Epithelial cell of esophagus (primary cell): ENCODE data around the gene RBCK1.

ENCODE experiments used
- DNase-seq: peaks from one replicate; pipeline ENCODE4 v3.0.0; 2010; ENCODE audit warnings: low read depth
- H3K4me3 ChIP-seq: 2 replicates; pipeline ENCODE4 v1.5.1; 2011; ENCODE audit warnings: mild to moderate bottlenecking, low read length, control low read depth
- CTCF ChIP-seq: IDR thresholded peaks from 2 replicates; pipeline ENCODE4 v1.5.1; 2011; ENCODE audit warnings: low read depth, mild to moderate bottlenecking, low read length, control low read depth, inconsistent platforms; ENCODE audit not compliant: insufficient read depth; ENCODE audit errors: missing control alignments

RBCK1 gene

GRCh38 chr20:432208-432607, 24.1 kb downstream of the RBCK1 start:
- DNase-seq: no peak
- no peak for TF ChIP-seq CTCF

GRCh38 chr20:432677-433299, 24.7 kb downstream of the RBCK1 start:
- H3K4me3 ChIP-seq: no peak overlapping the region
- no peak for DNase-seq
- no peak for TF ChIP-seq CTCF

More at GRCh38 chr20:432208-432607, 24.1 kb downstream of the RBCK1 start:
- no peak overlapping the region for H3K4me3 ChIP-seq

- no peak for TF ChIP-seq CTCF
- no peak overlapping the region for H3K4me3 ChIP-seq
- peak; percentile 65 for DNase-seq
Measured at GRCh38 chr20:433300-433975, 25.3 kb downstream of the RBCK1 start.

- TF ChIP-seq CTCF: no peak
Measured at GRCh38 chr20:434221-434620, 26.1 kb downstream of the RBCK1 start.

GRCh38 chr20:434661-435419, 26.7 kb downstream of the RBCK1 start:
- DNase-seq: no peak
- TF ChIP-seq CTCF: no peak
- no peak overlapping the region for H3K4me3 ChIP-seq

More at GRCh38 chr20:434221-434620, 26.1 kb downstream of the RBCK1 start:
- DNase-seq: no peak
- no peak overlapping the region for H3K4me3 ChIP-seq

- no peak for DNase-seq
- no peak overlapping the region for H3K4me3 ChIP-seq
- no peak for TF ChIP-seq CTCF
Measured at GRCh38 chr20:435558-435957, 27.5 kb downstream of the RBCK1 start.
